GM23248 (cell line): ENCODE measurements around the gene PPP6R1. TPM values are rescaled to one million over a fixed set of nuclear protein-coding genes. Genes with fewer than 3 reads are reported as not detected.

ENCODE experiments used
- DNase-seq: peaks from one replicate; pipeline ENCODE4 v3.0.0-alpha.2; 2015
- H2AFZ ChIP-seq: fragments of 200-600 bp; sonication (generic); 2 replicates; pipeline ENCODE4 v1.6.1; 2016; ENCODE audit warnings: antibody characterized with exemption
- H3F3A ChIP-seq: fragments of 200-600 bp; sonication (generic); 2 replicates; pipeline ENCODE4 v1.6.1; 2016; ENCODE audit warnings: mild to moderate bottlenecking, antibody characterized with exemption, mixed run types; ENCODE audit not compliant: insufficient read depth
- H3K27ac ChIP-seq: fragments of 200-600 bp; sonication (generic); 2 replicates; pipeline ENCODE4 v1.5.1; 2016; ENCODE audit warnings: mild to moderate bottlenecking
- H3K27me3 ChIP-seq: fragments of 200-600 bp; sonication (generic); replicated peaks from 2 replicates; pipeline ENCODE4 v1.6.1; 2016; ENCODE audit warnings: mild to moderate bottlenecking; ENCODE audit not compliant: insufficient read depth
- H3K36me3 ChIP-seq: fragments of 200-600 bp; sonication (generic); 2 replicates; pipeline ENCODE4 v1.6.1; 2016; ENCODE audit warnings: low read depth, mild to moderate bottlenecking
- H3K4me1 ChIP-seq: fragments of 200-600 bp; sonication (generic); 2 replicates; pipeline ENCODE4 v1.6.1; 2016; ENCODE audit warnings: mild to moderate bottlenecking; ENCODE audit not compliant: insufficient read depth
- H3K4me2 ChIP-seq: fragments of 200-600 bp; sonication (generic); one replicate; pipeline ENCODE4 v1.6.1; 2016; ENCODE audit warnings: mild to moderate bottlenecking; ENCODE audit not compliant: unreplicated experiment
- H3K4me3 ChIP-seq: fragments of 200-600 bp; sonication (generic); 2 replicates; pipeline ENCODE4 v1.5.1; 2016; ENCODE audit warnings: mild to moderate bottlenecking
- H3K79me2 ChIP-seq: fragments of 200-600 bp; sonication (generic); 2 replicates; pipeline ENCODE4 v1.6.1; 2016; ENCODE audit warnings: mild to moderate bottlenecking; ENCODE audit not compliant: insufficient read depth
- H3K9ac ChIP-seq: fragments of 200-600 bp; sonication (generic); 2 replicates; pipeline ENCODE4 v1.6.1; 2016; ENCODE audit warnings: mild to moderate bottlenecking
- H3K9me2 ChIP-seq: fragments of 200-600 bp; sonication (generic); 2 replicates; pipeline ENCODE4 v1.6.1; 2016; ENCODE audit warnings: mixed run types, mild to moderate bottlenecking, moderate library complexity; ENCODE audit not compliant: insufficient read depth
- H3K9me3 ChIP-seq: fragments of 200-600 bp; sonication (generic); one replicate; pipeline ENCODE4 v1.6.1; 2017; ENCODE audit warnings: low read depth
- H4K20me1 ChIP-seq: fragments of 200-600 bp; sonication (generic); 2 replicates; pipeline ENCODE4 v1.6.0; 2016; ENCODE audit not compliant: insufficient read depth
- EZH2 ChIP-seq: fragments of 200-600 bp; sonication (generic); IDR thresholded peaks from 2 replicates; pipeline ENCODE4 v1.6.1; 2018; ENCODE audit warnings: antibody characterized with exemption, mild to moderate bottlenecking; ENCODE audit not compliant: insufficient read depth, poor library complexity, severe bottlenecking
- EZH2phosphoT487 ChIP-seq: fragments of 200-600 bp; sonication (generic); IDR thresholded peaks from 2 replicates; pipeline ENCODE4 v1.6.1; 2018; ENCODE audit warnings: antibody characterized with exemption, moderate library complexity, mild to moderate bottlenecking, low read depth; ENCODE audit not compliant: insufficient read depth
- WGBS, 2 experiments: methylation state at CpG; one replicate each; pipeline ENCODE4 v1.1.6; 2015 to 2017; ENCODE audit warnings: low lambda C conversion rate in 2 of 2, low coverage in 1 of 2; ENCODE audit errors: missing lambda C conversion rate in 2 of 2; 5-methylcytosine and 5-hydroxymethylcytosine counted together
- in situ Hi-C: fragments of 300-500 bp; cut with MboI; formaldehyde crosslinking; loops from 2 replicates; pipeline ENCODE4 v1.15.0; 2020
- polyA plus RNA-seq: library from polyadenylated mRNA; unstranded; fragments of >200 nt; fragmentation: Nextera tagmentation; extraction: Ambion mirVana; gene quantifications from 2 replicates; pipeline ENCODE4 v1.2.1, GENCODE V29; 2016
- total RNA-seq: library from RNA; depleted of rRNA; stranded (reverse); fragments of >200 nt; shearing (Covaris generic); gene quantifications from 2 replicates; pipeline ENCODE4 v1.2.3, GENCODE V29; 2014

The PPP6R1 gene
- total and polyA plus RNA-seq, 2 experiments from 2014 or later: 9.7 to 36.9 TPM

GRCh38 chr19:55301459-55302317 is 42.9 kb upstream of the PPP6R1 start:
- Histone ChIP-seq H3K27ac (no peak overlapping the region), H3F3A (no peaks in the 10 kb centered on the region), H2AFZ (peak overlapping the region; percentile 95), H3K9me2 (no peaks in the 10 kb centered on the region), H3K4me2 (peak overlapping the region; percentile 91), H3K4me3 (peak overlapping the region; percentile 74), H3K4me1 (no peaks in the 10 kb centered on the region), H3K36me3 (no peaks in the 10 kb centered on the region), H3K27me3 (no peaks in the 10 kb centered on the region), H3K9ac (peak overlapping the region; percentile 70), H3K9me3 (no peaks in the 10 kb centered on the region), H4K20me1 (no peaks in the 10 kb centered on the region), H3K79me2 (no peaks in the 10 kb centered on the region)
- peak; percentile 86 for DNase-seq
- 8% methylated on average over 38 to 42 of the region's 42 CpGs for WGBS, 2 experiments
- no peak for TF ChIP-seq EZH2
- in situ Hi-C loops: no loop called here

- no peaks in the 10 kb centered on the region for H3K36me3 ChIP-seq
- no peaks in the 10 kb centered on the region for H3K4me1 ChIP-seq
- H3K9ac ChIP-seq: no peak overlapping the region
- DNase-seq: no peak
- in situ Hi-C loops: no loop called here
- H4K20me1 ChIP-seq: no peaks in the 10 kb centered on the region
- 58% methylated on average over 15 of the region's 15 CpGs for WGBS, 2 experiments
- no peaks in the 10 kb centered on the region for H3K9me2 ChIP-seq
- H3K4me2 ChIP-seq: no peak overlapping the region
- no peak overlapping the region for H3K27ac ChIP-seq
- H3K27me3 ChIP-seq: no peaks in the 10 kb centered on the region
- no peaks in the 10 kb centered on the region for H3K9me3 ChIP-seq
- H3K79me2 ChIP-seq: no peaks in the 10 kb centered on the region
- no peak overlapping the region for H3K4me3 ChIP-seq
- TF ChIP-seq EZH2phosphoT487: no peak
- TF ChIP-seq EZH2: no peak
- H2AFZ ChIP-seq: peak overlapping the region; percentile 95
- H3F3A ChIP-seq: no peaks in the 10 kb centered on the region
These were observed 42.2 kb upstream of the PPP6R1 start for GRCh38 chr19:55300886-55301458.

GRCh38 chr19:55299991-55300390 is 41.2 kb upstream of the PPP6R1 start:
- WGBS, 2 experiments: 79 to 83% methylated on average over 10 of the region's 10 CpGs
- H3K9ac ChIP-seq: no peak overlapping the region
- DNase-seq: no peak

GRCh38 chr19:55297267-55297666 is 38.5 kb upstream of the PPP6R1 start:
- WGBS, 2 experiments: 95% methylated on average over 10 of the region's 10 CpGs
- Histone ChIP-seq H3K4me3 (no peak overlapping the region), H3F3A (no peaks in the 10 kb centered on the region), H2AFZ (no peak overlapping the region), H3K27ac (no peak overlapping the region), H3K9me2 (no peaks in the 10 kb centered on the region), H3K79me2 (no peaks in the 10 kb centered on the region), H3K9ac (no peak overlapping the region), H3K4me1 (no peaks in the 10 kb centered on the region), H3K4me2 (no peak overlapping the region), H4K20me1 (no peaks in the 10 kb centered on the region), H3K9me3 (no peaks in the 10 kb centered on the region), H3K27me3 (no peaks in the 10 kb centered on the region), H3K36me3 (no peaks in the 10 kb centered on the region)
- TF ChIP-seq EZH2 (no peak), EZH2phosphoT487 (no peak)
- in situ Hi-C loops: no loop called here
- DNase-seq: no peak

More at GRCh38 chr19:55299991-55300390, 41.2 kb upstream of the PPP6R1 start:
- Histone ChIP-seq H3K4me1 (no peaks in the 10 kb centered on the region), H3K4me3 (no peak overlapping the region), H2AFZ (no peak overlapping the region), H3F3A (no peaks in the 10 kb centered on the region), H3K27ac (no peak overlapping the region), H3K79me2 (no peaks in the 10 kb centered on the region), H3K36me3 (no peaks in the 10 kb centered on the region), H3K4me2 (no peak overlapping the region), H3K27me3 (no peaks in the 10 kb centered on the region), H3K9me3 (no peaks in the 10 kb centered on the region), H4K20me1 (no peaks in the 10 kb centered on the region), H3K9me2 (no peaks in the 10 kb centered on the region)
- in situ Hi-C loops: no loop called here
- TF ChIP-seq EZH2phosphoT487 (no peak), EZH2 (no peak)
